BE2C (cell line): ENCODE data around the gene STK39.

Source experiments
- DNase-seq: peaks from one replicate; pipeline ENCODE4 v3.0.0-alpha.2; 2020
- H3K27me3 ChIP-seq: fragments of 250-450 bp; sonication (Bioruptor Pico); 2 replicates; pipeline ENCODE4 v1.5.1; 2020; ENCODE audit warnings: mild to moderate bottlenecking
- H3K36me3 ChIP-seq: fragments of 250-450 bp; sonication (Bioruptor Pico); 2 replicates; pipeline ENCODE4 v1.5.1; 2020; ENCODE audit warnings: mild to moderate bottlenecking
- H3K4me1 ChIP-seq: fragments of 250-450 bp; sonication (Bioruptor Pico); 2 replicates; pipeline ENCODE4 v1.5.1; 2020
- H3K4me3 ChIP-seq: 2 replicates; pipeline ENCODE4 v1.5.1; 2011; ENCODE audit warnings: low read depth, low read length
- H3K9me3 ChIP-seq: fragments of 250-450 bp; sonication (Bioruptor Pico); 2 replicates; pipeline ENCODE4 v1.5.1; 2020
- CTCF ChIP-seq: IDR thresholded peaks from 2 replicates; pipeline ENCODE4 v1.5.1; 2012; ENCODE audit warnings: mild to moderate bottlenecking, low read depth, low read length

The STK39 gene

DNA sequence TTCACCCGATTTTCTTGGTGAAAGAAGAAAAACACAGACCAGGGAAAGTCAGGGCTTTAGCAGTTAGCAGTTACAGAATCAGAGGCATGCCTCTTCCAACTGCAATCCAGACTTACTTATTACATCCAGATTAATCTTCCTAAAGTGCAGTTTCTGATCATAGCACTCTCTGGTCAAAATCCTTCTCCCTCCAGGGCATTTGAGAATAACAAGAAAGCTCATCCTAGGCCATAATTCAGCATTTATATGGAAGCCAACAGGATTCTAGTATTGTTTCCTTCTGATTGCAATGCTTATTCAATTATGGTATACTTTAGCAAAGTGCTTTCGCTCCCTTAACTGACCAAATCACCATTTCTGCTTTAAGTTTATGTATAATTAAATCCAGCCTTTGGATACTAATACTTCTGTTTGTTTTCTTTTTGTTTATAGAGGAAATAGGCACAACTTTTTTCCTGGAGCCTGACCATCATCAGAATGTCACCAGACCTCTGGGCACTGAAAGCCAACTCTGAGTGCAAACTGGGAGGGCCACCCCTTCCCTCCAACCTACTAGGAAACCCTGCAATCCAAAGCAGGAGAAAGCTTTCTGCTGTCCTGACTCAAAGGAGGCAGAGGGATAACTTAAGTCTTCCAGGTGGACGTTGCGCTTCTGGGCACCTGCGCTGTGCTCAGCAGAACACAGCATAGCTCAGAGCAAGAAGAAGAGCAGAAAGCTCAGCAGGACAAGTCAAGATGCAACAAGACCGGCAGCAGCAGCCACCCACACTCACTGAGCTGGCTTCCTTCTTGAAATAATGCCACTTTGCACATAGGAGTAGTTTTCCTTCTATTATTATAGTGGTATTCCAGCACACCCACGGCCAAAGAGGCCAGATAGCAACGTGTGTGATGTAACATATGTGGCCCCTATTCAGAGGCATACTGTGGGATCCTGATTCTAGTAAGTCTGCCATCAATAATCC is 99.3 kb downstream of the STK39 start:
- no peaks in the 10 kb centered on the region; the same call in 1 of the 2 replicates for H3K4me1 ChIP-seq
- no peaks in the 10 kb centered on the region for H3K9me3 ChIP-seq
- no peak overlapping the region for H3K4me3 ChIP-seq
- no peaks in the 10 kb centered on the region for H3K27me3 ChIP-seq
- no peak for TF ChIP-seq CTCF
- DNase-seq: peak; percentile 22
- H3K36me3 ChIP-seq: no peaks in the 10 kb centered on the region

- no peak for DNase-seq
- no peaks in the 10 kb centered on the region for H3K27me3 ChIP-seq
These were observed 100.2 kb downstream of the STK39 start for GRCh38 chr2:168146892-168147810.

GRCh38 chr2:168145426-168146310 is 101.7 kb downstream of the STK39 start:
- H3K36me3 ChIP-seq: no peaks in the 10 kb centered on the region

More at GRCh38 chr2:168146892-168147810, 100.2 kb downstream of the STK39 start:
- Histone ChIP-seq H3K4me1 (no peaks in the 10 kb centered on the region; the same call in 1 of the 2 replicates), H3K9me3 (no peaks in the 10 kb centered on the region), H3K36me3 (no peaks in the 10 kb centered on the region), H3K4me3 (no peak overlapping the region)
- no peak for TF ChIP-seq CTCF

GRCh38 chr2:168145011-168145410 is 102.4 kb downstream of the STK39 start:
- TF ChIP-seq CTCF: no peak
- Histone ChIP-seq H3K4me3 (no peak overlapping the region), H3K9me3 (no peaks in the 10 kb centered on the region), H3K4me1 (no peaks in the 10 kb centered on the region; the same call in 1 of the 2 replicates), H3K27me3 (no peaks in the 10 kb centered on the region), H3K36me3 (no peaks in the 10 kb centered on the region)
- DNase-seq: no peak

More at GRCh38 chr2:168145426-168146310, 101.7 kb downstream of the STK39 start:
- Histone ChIP-seq H3K4me1 (no peaks in the 10 kb centered on the region; the same call in 1 of the 2 replicates), H3K4me3 (no peak overlapping the region), H3K27me3 (no peaks in the 10 kb centered on the region), H3K9me3 (no peaks in the 10 kb centered on the region)
- TF ChIP-seq CTCF: no peak
- DNase-seq: no peak

- Histone ChIP-seq H3K4me1 (no peaks in the 10 kb centered on the region; the same call in 1 of the 2 replicates), H3K9me3 (no peaks in the 10 kb centered on the region), H3K4me3 (no peak overlapping the region), H3K27me3 (no peaks in the 10 kb centered on the region), H3K36me3 (no peaks in the 10 kb centered on the region)
- no peak for DNase-seq
- TF ChIP-seq CTCF: no peak
These were observed 103.6 kb downstream of the STK39 start for GRCh38 chr2:168143813-168144212.
